ENCODE measurements around the gene FCRL1. TPM values are rescaled to one million over a fixed set of nuclear protein-coding genes. Genes with fewer than 3 reads are reported as not detected.

FCRL1 gene
- total RNA-seq, 2 experiments from 2014 or later = 62.8 to 72.6 TPM

- Histone ChIP-seq H3K4me2 (ENCODE audit: low read length) (no peak overlapping the region), H3K4me3 (ENCODE audit: low read depth, low read length, poor library complexity, severe bottlenecking) (no peak overlapping the region), H3K27ac (ENCODE audit: low read depth, low read length, poor library complexity, severe bottlenecking) (no peak overlapping the region), H3K4me1 (ENCODE audit: insufficient read depth, low read length, poor library complexity, severe bottlenecking) (peaks cover 36% of the 10 kb centered on the region), H3K9me3 (ENCODE audit: low read length) (no peaks in the 10 kb centered on the region), H3K36me3 (ENCODE audit: insufficient read depth, low read length) (no peaks in the 10 kb centered on the region), H3K9me2 (ENCODE audit: insufficient read depth, low read length) (no peaks in the 10 kb centered on the region), H3K79me2 (ENCODE audit: insufficient read depth, low read depth, low read length) (no peaks in the 10 kb centered on the region), H4K20me1 (ENCODE audit: insufficient read depth, low read length) (no peaks in the 10 kb centered on the region), H2AFZ (ENCODE audit: low read length) (no peak overlapping the region)
- ChIA-PET CTCF (ENCODE audit: unreplicated experiment) (interaction anchor here (1.2 kb wide), 1 partner anchor 191 kb away, joined by 3 read pairs; no protein-coding TSS in a partner anchor), POLR2A (no interaction called here)
- DNase-seq (ENCODE audit: low spot score) = no peak
- TF ChIP-seq EZH2phosphoT487 (IDR thresholded peaks at IDR 0.05; ENCODE audit: borderline replicate concordance, low read depth, low read length) (no peak), CTCF (conservative IDR thresholded peaks at IDR 0.05; ENCODE audit: low read length) (peak; percentile 89)
- no TSS peak for BruUV-seq (replicated peaks)
- intact Hi-C loops (cut with micrococcal nuclease; ENCODE audit: unreplicated experiment) = loop anchor here (5.0 to 10.0 kb wide), 4 partner anchors 46 to 396 kb away; no protein-coding TSS in a partner anchor
These were observed 49.4 kb downstream of the FCRL1 start for GRCh38 chr1:157770442-157771043.

DNA sequence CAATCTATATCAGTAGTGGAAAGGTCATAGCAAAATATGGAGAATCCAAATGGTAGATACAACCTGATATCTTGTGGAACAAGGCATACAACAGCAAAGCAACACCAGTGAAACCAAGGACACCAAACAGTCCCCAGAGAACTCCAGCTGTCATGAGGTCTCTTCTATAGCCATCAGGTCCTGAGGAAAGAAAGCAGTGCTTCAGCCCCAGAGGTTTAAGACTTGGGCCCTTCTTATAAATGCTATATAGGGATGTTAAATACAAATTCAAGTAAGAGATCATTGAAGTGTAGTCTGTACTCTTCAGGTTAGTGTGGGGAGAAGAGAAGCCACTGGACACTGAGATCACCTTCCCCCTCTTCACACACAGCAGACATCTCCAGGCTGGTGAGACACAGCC lies 53.1 kb downstream of the FCRL1 start:
- TF ChIP-seq EZH2phosphoT487 (IDR thresholded peaks at IDR 0.05; ENCODE audit: borderline replicate concordance, low read depth, low read length) (no peak), CTCF (conservative IDR thresholded peaks at IDR 0.05; ENCODE audit: low read length) (no peak)
- Histone ChIP-seq H3K4me1 (ENCODE audit: insufficient read depth, low read length, poor library complexity, severe bottlenecking) (peaks cover 6% of the 10 kb centered on the region), H3K9me2 (ENCODE audit: insufficient read depth, low read length) (no peaks in the 10 kb centered on the region), H3K27ac (ENCODE audit: low read depth, low read length, poor library complexity, severe bottlenecking) (no peak overlapping the region), H3K4me2 (ENCODE audit: low read length) (no peak overlapping the region), H3K79me2 (ENCODE audit: insufficient read depth, low read depth, low read length) (no peaks in the 10 kb centered on the region), H4K20me1 (ENCODE audit: insufficient read depth, low read length) (no peaks in the 10 kb centered on the region), H3K9me3 (ENCODE audit: low read length) (no peaks in the 10 kb centered on the region), H3K4me3 (ENCODE audit: low read depth, low read length, poor library complexity, severe bottlenecking) (no peak overlapping the region), H2AFZ (ENCODE audit: low read length) (no peak overlapping the region), H3K36me3 (ENCODE audit: insufficient read depth, low read length) (no peaks in the 10 kb centered on the region)
- CTCF ChIA-PET (ENCODE audit: unreplicated experiment) = no interaction called here
- DNase-seq (ENCODE audit: low spot score) = no peak
- POLR2A ChIA-PET = interaction anchor here (0.6 kb wide), 1 partner anchor 85 kb away, joined by 3 read pairs; no protein-coding TSS in a partner anchor
- no TSS peak for BruUV-seq (replicated peaks)
- intact Hi-C loops (cut with micrococcal nuclease; ENCODE audit: unreplicated experiment) = no loop called here

- Histone ChIP-seq H2AFZ (ENCODE audit: low read length) (no peak overlapping the region), H3K36me3 (ENCODE audit: insufficient read depth, low read length) (peaks cover 17% of the 10 kb centered on the region), H4K20me1 (ENCODE audit: insufficient read depth, low read length) (no peaks in the 10 kb centered on the region), H3K79me2 (ENCODE audit: insufficient read depth, low read depth, low read length) (no peaks in the 10 kb centered on the region), H3K4me3 (ENCODE audit: low read depth, low read length, poor library complexity, severe bottlenecking) (peak overlapping the region; percentile 4), H3K4me2 (ENCODE audit: low read length) (peak overlapping the region; percentile 43), H3K27ac (ENCODE audit: low read depth, low read length, poor library complexity, severe bottlenecking) (no peak overlapping the region), H3K9me2 (ENCODE audit: insufficient read depth, low read length) (no peaks in the 10 kb centered on the region), H3K4me1 (ENCODE audit: insufficient read depth, low read length, poor library complexity, severe bottlenecking) (peaks cover 8% of the 10 kb centered on the region), H3K9me3 (ENCODE audit: low read length) (peaks cover 18% of the 10 kb centered on the region)
- intact Hi-C loops (cut with micrococcal nuclease; ENCODE audit: unreplicated experiment) = loop anchor here (10.0 kb wide), 1 partner anchor 103 kb away; no protein-coding TSS in a partner anchor
- POLR2A ChIA-PET = interaction anchor here (0.6 kb wide), 1 partner anchor 296 kb away, joined by 6 read pairs; no protein-coding TSS in a partner anchor
- no peak for DNase-seq (ENCODE audit: low spot score)
- TF ChIP-seq EZH2phosphoT487 (IDR thresholded peaks at IDR 0.05; ENCODE audit: borderline replicate concordance, low read depth, low read length) (no peak), CTCF (conservative IDR thresholded peaks at IDR 0.05; ENCODE audit: low read length) (no peak)
- BruUV-seq (replicated peaks) = no TSS peak
- CTCF ChIA-PET (ENCODE audit: unreplicated experiment) = no interaction called here
These were observed 61.9 kb downstream of the FCRL1 start for GRCh38 chr1:157758018-157758417.

Data from OCI-LY7 (cell line).